Heart left ventricle (tissue), 13 donors: ENCODE measurements around the gene QRSL1.

Experiments used
- POLR2A ChIP-seq, 2 donors: fragments of 450-650 bp; IDR thresholded peaks; one replicate each; pipeline ENCODE4 v1.6.1; 2017; ENCODE audit warnings: antibody characterized with exemption in 2 of 2, mild to moderate bottlenecking in 2 of 2, moderate library complexity in 2 of 2
- TF ChIP-seq, protein P1 (sequence below), 12 donors: fragments of 200-600 bp; sonication (generic) in 4 of 12; IDR thresholded peaks; one replicate each; pipeline versions ENCODE4 v1.5.0 to v1.8.0; 2018 to 2022; ENCODE audit warnings: antibody characterized with exemption in 12 of 12, mild to moderate bottlenecking in 5 of 12
- donor health status: ischemic (EF 13 %, LVEDD 7.1; RV severe dilation, severe dysfunction).
- donor health status: DM: no; HTN: yes; CAD: no.
- donor health status: DM: no; HTN: no; CAD: no.
- donor health status: ischemic (EF 25% LVEDD 6.9; RV normal size, moderate dysfunction).
- donor health status: ischemic (EF 25% LVEDD 5.7; RV mildly dilated, moderate dysfunction).
- donor health status: ischemic (EF 35%, LVEDD 5.7; RV mildly dilated, moderate dysfunction).
- donor health status: nonischemic (EF 11% LVEDD 7.7; RV severe dilation, severe dysfunction).
- donor health status: DM: yes; HTN: yes; CAD: no.
- donor health status: PGD.
- donor health status: ischemic (EF 29% LVEDD 5.4; RV normal size, mild dysfunction).
- donor health status: nonischemic (EF 23%, LVEDD 6.1; RV moderate dilation, normal function).

DNA sequence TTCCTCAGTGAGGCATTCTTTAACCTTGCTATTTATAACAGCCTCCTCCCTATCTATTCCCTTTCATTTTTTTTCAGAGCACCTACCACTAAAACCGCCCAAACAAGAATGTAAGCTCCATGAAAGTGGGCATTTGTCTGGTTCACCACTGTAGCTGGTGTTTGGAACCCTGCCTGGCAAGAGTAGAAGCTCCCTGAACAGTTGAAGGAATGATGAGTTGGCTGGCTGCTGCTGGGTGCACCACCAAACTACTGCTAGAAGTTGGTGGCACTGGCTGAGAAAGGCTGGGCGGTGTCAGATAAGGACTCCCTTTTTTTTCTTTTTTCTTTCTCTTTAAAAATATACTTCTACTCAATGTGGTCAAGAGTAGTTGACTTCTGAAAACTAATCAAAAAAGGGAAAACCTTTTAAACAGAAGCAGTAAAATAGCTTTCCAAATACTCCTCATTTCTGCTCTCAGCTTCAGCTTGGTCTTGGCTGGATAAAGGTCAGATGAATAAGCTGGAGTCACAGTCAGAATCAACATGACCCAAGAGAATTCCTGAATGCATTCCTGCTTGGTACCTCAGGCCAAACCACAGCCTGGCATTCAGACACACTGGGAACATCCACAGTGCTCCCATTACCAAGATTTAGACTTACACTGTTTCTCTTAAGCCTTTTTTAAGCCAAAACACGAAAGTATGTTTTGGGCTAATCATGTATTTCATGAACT lies 38.1 kb upstream of the QRSL1 start:
- TF ChIP-seq, protein P1, sequence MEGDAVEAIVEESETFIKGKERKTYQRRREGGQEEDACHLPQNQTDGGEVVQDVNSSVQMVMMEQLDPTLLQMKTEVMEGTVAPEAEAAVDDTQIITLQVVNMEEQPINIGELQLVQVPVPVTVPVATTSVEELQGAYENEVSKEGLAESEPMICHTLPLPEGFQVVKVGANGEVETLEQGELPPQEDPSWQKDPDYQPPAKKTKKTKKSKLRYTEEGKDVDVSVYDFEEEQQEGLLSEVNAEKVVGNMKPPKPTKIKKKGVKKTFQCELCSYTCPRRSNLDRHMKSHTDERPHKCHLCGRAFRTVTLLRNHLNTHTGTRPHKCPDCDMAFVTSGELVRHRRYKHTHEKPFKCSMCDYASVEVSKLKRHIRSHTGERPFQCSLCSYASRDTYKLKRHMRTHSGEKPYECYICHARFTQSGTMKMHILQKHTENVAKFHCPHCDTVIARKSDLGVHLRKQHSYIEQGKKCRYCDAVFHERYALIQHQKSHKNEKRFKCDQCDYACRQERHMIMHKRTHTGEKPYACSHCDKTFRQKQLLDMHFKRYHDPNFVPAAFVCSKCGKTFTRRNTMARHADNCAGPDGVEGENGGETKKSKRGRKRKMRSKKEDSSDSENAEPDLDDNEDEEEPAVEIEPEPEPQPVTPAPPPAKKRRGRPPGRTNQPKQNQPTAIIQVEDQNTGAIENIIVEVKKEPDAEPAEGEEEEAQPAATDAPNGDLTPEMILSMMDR (IDR thresholded peaks at IDR 0.05) = no peak
- no peak for TF ChIP-seq POLR2A (IDR thresholded peaks at IDR 0.05)
